Astrocyte of the spinal cord (primary cell): Measurements from ENCODE around the gene ENTREP1.

ENCODE experiments used
- DNase-seq: peaks from one replicate; pipeline ENCODE4 v3.0.0; 2011; ENCODE audit warnings: low read depth, low spot score
- H3K4me3 ChIP-seq: 2 replicates; pipeline ENCODE4 v1.5.1; 2011; ENCODE audit warnings: low read depth, mild to moderate bottlenecking, low read length, moderate library complexity
- CTCF ChIP-seq: IDR thresholded peaks from 2 replicates; pipeline ENCODE4 v1.5.1; 2012; ENCODE audit warnings: low read depth, mild to moderate bottlenecking, low read length, inconsistent platforms
- in situ Hi-C: cut with HindIII; loops from 2 replicates; pipeline ENCODE4 v1.10.0; 2017; ENCODE audit warnings: low sequenced_read_pairs

The ENTREP1 gene

GRCh38 chr9:69357821-69358220 lies 32.8 kb downstream of the ENTREP1 start:
- DNase-seq: no peak
- in situ Hi-C loops: no loop called here
- no peak overlapping the region for H3K4me3 ChIP-seq
- no peak for TF ChIP-seq CTCF

- in situ Hi-C loops: no loop called here
- no peak for DNase-seq
- no peak for TF ChIP-seq CTCF
- H3K4me3 ChIP-seq: no peak overlapping the region
These were observed 38.2 kb downstream of the ENTREP1 start for GRCh38 chr9:69363191-69363590.

GRCh38 chr9:69364510-69365150 lies 39.6 kb downstream of the ENTREP1 start:
- H3K4me3 ChIP-seq: no peak overlapping the region
- no peak for TF ChIP-seq CTCF
- no peak for DNase-seq
- in situ Hi-C loops: no loop called here

- in situ Hi-C loops: no loop called here
- H3K4me3 ChIP-seq: no peak overlapping the region
- TF ChIP-seq CTCF: no peak
- peak; percentile 14 for DNase-seq
These were observed 45.4 kb downstream of the ENTREP1 start for GRCh38 chr9:69370430-69370829.

GRCh38 chr9:69371001-69371400 lies 46.0 kb downstream of the ENTREP1 start:
- H3K4me3 ChIP-seq: no peak overlapping the region
- peak; percentile 33 for DNase-seq
- in situ Hi-C loops: no loop called here
- TF ChIP-seq CTCF: no peak

- DNase-seq: peak; percentile 88
- in situ Hi-C loops: no loop called here
- no peak overlapping the region for H3K4me3 ChIP-seq
These were observed 51.6 kb downstream of the ENTREP1 start for GRCh38 chr9:69376651-69377050.

More at GRCh38 chr9:69376651-69377050, 51.6 kb downstream of the ENTREP1 start:
- TF ChIP-seq CTCF: no peak
